Testis (tissue), 2 donors: ENCODE data around the gene FGF4.

Source experiments
- CTCF ChIP-seq, 3 experiments: fragments of 450-650 bp in 2 of 3; fragments of 200-600 bp in 1 of 3; sonication (generic) in 1 of 3; IDR thresholded peaks; one replicate each; pipeline ENCODE4 v1.5.1; 2016 to 2019; ENCODE audit warnings: antibody characterized with exemption in 3 of 3, mild to moderate bottlenecking in 2 of 3, moderate library complexity in 1 of 3
- POLR2A ChIP-seq: fragments of 450-650 bp; IDR thresholded peaks from one replicate; pipeline ENCODE4 v1.6.1; 2017; ENCODE audit warnings: antibody characterized with exemption, mild to moderate bottlenecking, moderate library complexity

GRCh38 chr11:69775163-69775755 is at the start of gene FGF4:
- TF ChIP-seq POLR2A = no peak
- no peak for TF ChIP-seq CTCF (IDR thresholded peaks at IDR 0.05)
